Prostate gland (tissue), 2 donors: ENCODE data around the gene MVB12B.

Source experiments
- POLR2A ChIP-seq: fragments of 450-650 bp; IDR thresholded peaks from one replicate; pipeline ENCODE4 v1.6.1; 2016; ENCODE audit warnings: antibody characterized with exemption, mild to moderate bottlenecking
- POLR2AphosphoS5 ChIP-seq: sonication (generic); formaldehyde crosslinking; IDR thresholded peaks from one replicate; pipeline ENCODE4 v1.6.1; 2017; ENCODE audit warnings: antibody characterized with exemption
- TF ChIP-seq, protein P1 (sequence below), 4 experiments: fragments of 200-600 bp in 2 of 4; fragments of 450-650 bp in 2 of 4; sonication (generic) in 2 of 4; IDR thresholded peaks; 1 replicate in 3 of 4; 2 replicates in 1 of 4; pipeline ENCODE4 v1.5.1; 2016 to 2019; ENCODE audit warnings: antibody characterized with exemption in 4 of 4, mild to moderate bottlenecking in 2 of 4, moderate library complexity in 2 of 4

- TF ChIP-seq POLR2AphosphoS5 = no peak
- no peak for TF ChIP-seq POLR2A
- TF ChIP-seq, protein P1, sequence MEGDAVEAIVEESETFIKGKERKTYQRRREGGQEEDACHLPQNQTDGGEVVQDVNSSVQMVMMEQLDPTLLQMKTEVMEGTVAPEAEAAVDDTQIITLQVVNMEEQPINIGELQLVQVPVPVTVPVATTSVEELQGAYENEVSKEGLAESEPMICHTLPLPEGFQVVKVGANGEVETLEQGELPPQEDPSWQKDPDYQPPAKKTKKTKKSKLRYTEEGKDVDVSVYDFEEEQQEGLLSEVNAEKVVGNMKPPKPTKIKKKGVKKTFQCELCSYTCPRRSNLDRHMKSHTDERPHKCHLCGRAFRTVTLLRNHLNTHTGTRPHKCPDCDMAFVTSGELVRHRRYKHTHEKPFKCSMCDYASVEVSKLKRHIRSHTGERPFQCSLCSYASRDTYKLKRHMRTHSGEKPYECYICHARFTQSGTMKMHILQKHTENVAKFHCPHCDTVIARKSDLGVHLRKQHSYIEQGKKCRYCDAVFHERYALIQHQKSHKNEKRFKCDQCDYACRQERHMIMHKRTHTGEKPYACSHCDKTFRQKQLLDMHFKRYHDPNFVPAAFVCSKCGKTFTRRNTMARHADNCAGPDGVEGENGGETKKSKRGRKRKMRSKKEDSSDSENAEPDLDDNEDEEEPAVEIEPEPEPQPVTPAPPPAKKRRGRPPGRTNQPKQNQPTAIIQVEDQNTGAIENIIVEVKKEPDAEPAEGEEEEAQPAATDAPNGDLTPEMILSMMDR (IDR thresholded peaks at IDR 0.05) = no peak
Observed at GRCh38 chr9:126496181-126496576, 169.6 kb downstream of the MVB12B start.
